ENCODE results near the gene B4GALT3.

Gene B4GALT3

DNA sequence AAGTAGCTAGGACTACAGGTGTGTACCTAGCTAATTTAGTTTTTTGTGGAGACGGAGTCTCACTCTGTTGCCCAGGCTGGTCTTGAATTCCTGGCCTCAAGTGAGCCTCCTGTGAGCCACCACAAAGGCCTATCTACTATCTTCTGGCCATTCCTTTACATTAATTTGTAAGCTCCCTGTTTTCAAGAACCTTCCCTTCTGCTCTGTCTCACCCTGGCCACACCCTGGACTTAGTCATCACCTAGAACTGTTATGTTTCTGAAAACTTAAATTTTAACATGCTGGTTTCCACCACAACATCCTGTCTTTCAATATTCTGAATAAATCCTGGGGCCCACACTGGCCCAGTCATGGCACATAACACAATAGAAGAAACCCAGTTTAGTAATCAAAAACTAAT is 4.9 kb upstream of the B4GALT3 start:
- 88% methylated on average over 1 of the region's 1 CpG for WGBS
- Histone ChIP-seq H3K4me3 (ENCODE audit: low read length) (no peak overlapping the region), H3K9ac (ENCODE audit: low read depth, low read length) (no peak overlapping the region), H3K27ac (ENCODE audit: low read depth, low read length) (no peak overlapping the region), H3K4me1 (ENCODE audit: insufficient read depth, low read length) (peaks cover 11% of the 10 kb centered on the region; the same call in 1 of the 2 replicates), H3K9me3 (ENCODE audit: insufficient read depth, low read depth, low read length) (no peaks in the 10 kb centered on the region), H3K27me3 (ENCODE audit: insufficient read depth, low read length) (no peaks in the 10 kb centered on the region), H3K36me3 (ENCODE audit: insufficient read depth, low read length) (no peaks in the 10 kb centered on the region)

DNA sequence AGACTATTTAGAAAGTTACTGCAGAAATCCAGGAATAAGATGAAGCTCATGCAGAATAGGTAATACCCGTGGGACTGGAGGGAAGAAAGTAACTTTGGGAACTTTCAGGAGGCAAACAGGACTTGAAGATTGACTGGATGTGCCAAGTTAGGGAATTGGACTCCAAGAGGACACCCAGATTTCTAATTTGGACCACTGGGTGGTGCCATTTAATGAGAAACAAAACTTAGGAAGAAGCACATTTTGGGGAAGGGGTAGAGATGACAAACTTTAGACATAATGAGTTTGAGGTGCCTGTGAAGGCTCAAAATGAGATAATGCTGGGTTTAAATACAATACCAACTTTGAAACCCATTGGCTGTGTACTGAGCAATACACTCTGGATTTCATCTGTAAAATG is 3.3 kb upstream of the B4GALT3 start:
- no peak overlapping the region for H3K9ac ChIP-seq (ENCODE audit: low read depth, low read length)
- WGBS = 69% methylated on average over 1 of the region's 1 CpG

DNA sequence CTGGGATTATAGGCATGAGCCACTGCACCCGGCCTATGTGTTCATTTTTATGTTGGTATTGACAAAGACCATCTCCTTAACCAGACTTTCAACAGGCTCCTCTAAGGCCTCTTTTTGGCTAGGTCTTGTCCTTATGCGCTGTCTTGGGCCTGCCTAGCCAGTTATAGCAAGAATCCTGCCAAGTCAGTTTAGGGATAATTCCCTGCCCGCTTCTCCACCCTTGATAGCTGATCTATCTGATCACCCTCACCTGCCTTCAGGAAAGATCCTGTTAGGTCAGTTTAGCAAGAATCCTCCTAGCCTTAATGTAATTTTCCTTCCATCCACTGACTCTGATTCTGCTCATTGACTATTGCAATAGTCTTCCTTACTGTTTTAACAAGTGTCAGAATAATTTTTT is 2.4 kb upstream of the B4GALT3 start:
- no peaks in the 10 kb centered on the region for H3K27me3 ChIP-seq (ENCODE audit: insufficient read depth, low read length)
- H3K36me3 ChIP-seq (ENCODE audit: insufficient read depth, low read length) = peaks cover 10% of the 10 kb centered on the region
- H3K27ac ChIP-seq (ENCODE audit: low read depth, low read length) = no peak overlapping the region
- peaks cover 8% of the 10 kb centered on the region; the same call in 1 of the 2 replicates for H3K4me1 ChIP-seq (ENCODE audit: insufficient read depth, low read length)
- H3K9ac ChIP-seq (ENCODE audit: low read depth, low read length) = no peak overlapping the region
- WGBS = 92% methylated on average over 3 of the region's 3 CpGs
- no peaks in the 10 kb centered on the region for H3K9me3 ChIP-seq (ENCODE audit: insufficient read depth, low read depth, low read length)
- no peak overlapping the region for H3K4me3 ChIP-seq (ENCODE audit: low read length)

More for the DNA sequence above, 3.3 kb upstream of the B4GALT3 start:
- Histone ChIP-seq H3K36me3 (ENCODE audit: insufficient read depth, low read length) (0 out of 2 replicates have a peak, but pooled peaks cover under 1% of the 10 kb centered on the region), H3K27ac (ENCODE audit: low read depth, low read length) (no peak overlapping the region), H3K9me3 (ENCODE audit: insufficient read depth, low read depth, low read length) (no peaks in the 10 kb centered on the region), H3K4me3 (ENCODE audit: low read length) (no peak overlapping the region), H3K4me1 (ENCODE audit: insufficient read depth, low read length) (peaks cover 11% of the 10 kb centered on the region; the same call in 1 of the 2 replicates), H3K27me3 (ENCODE audit: insufficient read depth, low read length) (no peaks in the 10 kb centered on the region)

DNA sequence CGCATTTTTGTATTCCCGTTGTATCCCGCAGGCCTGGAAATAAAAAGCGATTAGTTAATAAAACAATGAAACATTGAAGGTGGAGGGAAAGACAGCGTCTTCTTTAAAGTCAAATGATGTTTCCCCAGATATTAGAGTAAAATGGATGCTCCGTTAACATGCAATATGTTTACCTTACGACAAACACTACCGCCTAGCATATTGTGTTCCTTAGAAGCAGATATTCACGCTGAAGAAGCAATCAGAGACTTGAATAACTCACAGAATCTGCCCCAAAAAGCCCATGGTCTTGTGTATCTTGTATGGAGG is 583 bp upstream of the B4GALT3 start:
- Histone ChIP-seq H3K27me3 (ENCODE audit: insufficient read depth, low read length) (no peaks in the 10 kb centered on the region), H3K9me3 (ENCODE audit: insufficient read depth, low read depth, low read length) (no peaks in the 10 kb centered on the region), H3K4me3 (ENCODE audit: low read length) (peak overlapping the region; percentile 87), H3K27ac (ENCODE audit: low read depth, low read length) (peak overlapping the region; percentile 85; the same call in 1 of the 2 replicates), H3K9ac (ENCODE audit: low read depth, low read length) (peak overlapping the region; percentile 86), H3K36me3 (ENCODE audit: insufficient read depth, low read length) (peaks cover 25% of the 10 kb centered on the region), H3K4me1 (ENCODE audit: insufficient read depth, low read length) (peaks cover 8% of the 10 kb centered on the region; the same call in 1 of the 2 replicates)
- 50% methylated on average over 9 of the region's 9 CpGs for WGBS

- Histone ChIP-seq H3K9me3 (ENCODE audit: insufficient read depth, low read depth, low read length) (no peaks in the 10 kb centered on the region), H3K27ac (ENCODE audit: low read depth, low read length) (no peak overlapping the region; the same call in 1 of the 2 replicates), H3K36me3 (ENCODE audit: insufficient read depth, low read length) (peaks cover 38% of the 10 kb centered on the region), H3K9ac (ENCODE audit: low read depth, low read length) (peak overlapping the region; percentile 86), H3K4me1 (ENCODE audit: insufficient read depth, low read length) (peaks cover 8% of the 10 kb centered on the region; the same call in 1 of the 2 replicates), H3K4me3 (ENCODE audit: low read length) (peak overlapping the region; percentile 87), H3K27me3 (ENCODE audit: insufficient read depth, low read length) (no peaks in the 10 kb centered on the region)
- WGBS = 35% methylated on average over 12 of the region's 17 CpGs
Measured at GRCh38 chr1:161176468-161177111, 717 bp downstream of the B4GALT3 start.

DNA sequence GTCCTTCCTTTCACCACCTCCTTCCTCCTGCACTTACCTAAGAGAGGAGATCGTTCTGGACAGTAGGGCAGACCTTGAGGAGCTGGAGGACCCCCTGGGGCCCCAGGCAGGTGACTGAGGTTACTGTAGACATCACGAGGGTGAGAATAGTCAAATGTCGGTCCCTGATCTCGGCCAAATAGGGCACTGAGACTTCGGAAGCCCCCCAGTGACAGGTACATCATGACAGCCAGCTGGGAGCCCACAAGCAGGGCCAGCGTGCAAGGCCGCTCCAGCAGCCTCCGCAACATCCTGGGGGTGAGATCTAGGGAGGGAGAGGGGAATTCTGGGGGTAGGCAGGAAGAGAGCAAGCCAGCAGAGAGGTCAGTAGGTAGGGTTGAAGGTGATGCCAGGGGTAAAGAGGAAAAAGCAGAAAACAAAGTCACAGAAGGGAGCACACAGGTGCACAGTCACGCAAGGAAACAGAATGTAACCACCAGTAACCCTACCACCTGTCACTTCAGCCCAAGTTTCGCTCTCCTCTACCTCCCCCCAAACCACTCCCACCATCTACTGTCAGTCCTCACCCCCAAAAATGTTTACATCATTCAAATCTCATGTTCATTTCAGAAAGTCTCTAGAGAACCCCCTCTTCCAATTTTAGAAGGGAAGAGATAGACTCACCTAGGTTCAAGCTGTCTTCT is 1.4 kb downstream of the B4GALT3 start:
- Histone ChIP-seq H3K4me3 (ENCODE audit: low read length) (peak overlapping the region; percentile 87; the same call in 1 of the 2 replicates), H3K27me3 (ENCODE audit: insufficient read depth, low read length) (no peaks in the 10 kb centered on the region), H3K4me1 (ENCODE audit: insufficient read depth, low read length) (peaks cover 8% of the 10 kb centered on the region; the same call in 1 of the 2 replicates), H3K36me3 (ENCODE audit: insufficient read depth, low read length) (peaks cover 45% of the 10 kb centered on the region), H3K9me3 (ENCODE audit: insufficient read depth, low read depth, low read length) (no peaks in the 10 kb centered on the region), H3K9ac (ENCODE audit: low read depth, low read length) (no peak overlapping the region), H3K27ac (ENCODE audit: low read depth, low read length) (no peak overlapping the region)
- 91% methylated on average over 10 of the region's 10 CpGs for WGBS

GRCh38 chr1:161174911-161175310 is 2.4 kb downstream of the B4GALT3 start:
- H3K4me1 ChIP-seq (ENCODE audit: insufficient read depth, low read length) = peaks cover 8% of the 10 kb centered on the region; the same call in 1 of the 2 replicates
- H3K9me3 ChIP-seq (ENCODE audit: insufficient read depth, low read depth, low read length) = no peaks in the 10 kb centered on the region
- peaks cover 53% of the 10 kb centered on the region for H3K36me3 ChIP-seq (ENCODE audit: insufficient read depth, low read length)
- H3K9ac ChIP-seq (ENCODE audit: low read depth, low read length) = no peak overlapping the region
- 96% methylated on average over 11 of the region's 11 CpGs for WGBS
- H3K27ac ChIP-seq (ENCODE audit: low read depth, low read length) = no peak overlapping the region
- H3K27me3 ChIP-seq (ENCODE audit: insufficient read depth, low read length) = no peaks in the 10 kb centered on the region
- no peak overlapping the region for H3K4me3 ChIP-seq (ENCODE audit: low read length)

DNA sequence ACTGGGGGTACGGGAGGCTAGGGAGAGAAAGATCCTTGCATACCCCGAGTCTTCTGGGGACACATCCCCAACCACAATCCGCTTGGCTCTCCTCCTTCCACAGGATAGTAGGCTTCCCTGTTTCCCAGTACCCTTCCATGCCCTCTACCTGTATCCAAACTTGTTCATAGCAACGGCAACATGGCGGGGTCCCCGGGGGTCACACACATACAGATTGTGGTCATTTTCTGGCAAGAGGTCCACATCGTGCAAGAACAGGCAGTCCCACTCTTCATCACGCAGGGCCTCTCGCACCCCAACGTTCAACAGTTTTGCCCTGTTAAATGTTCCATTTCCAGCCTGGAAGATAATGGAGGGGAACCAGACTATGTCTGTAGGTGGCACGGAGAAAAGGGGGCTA is 3.6 kb downstream of the B4GALT3 start:
- Histone ChIP-seq H3K27me3 (ENCODE audit: insufficient read depth, low read length) (no peaks in the 10 kb centered on the region), H3K9ac (ENCODE audit: low read depth, low read length) (no peak overlapping the region), H3K4me1 (ENCODE audit: insufficient read depth, low read length) (peaks cover 8% of the 10 kb centered on the region; the same call in 1 of the 2 replicates), H3K27ac (ENCODE audit: low read depth, low read length) (no peak overlapping the region), H3K4me3 (ENCODE audit: low read length) (no peak overlapping the region), H3K9me3 (ENCODE audit: insufficient read depth, low read depth, low read length) (no peaks in the 10 kb centered on the region), H3K36me3 (ENCODE audit: insufficient read depth, low read length) (peaks cover 63% of the 10 kb centered on the region)
- 94% methylated on average over 11 of the region's 11 CpGs for WGBS

DNA sequence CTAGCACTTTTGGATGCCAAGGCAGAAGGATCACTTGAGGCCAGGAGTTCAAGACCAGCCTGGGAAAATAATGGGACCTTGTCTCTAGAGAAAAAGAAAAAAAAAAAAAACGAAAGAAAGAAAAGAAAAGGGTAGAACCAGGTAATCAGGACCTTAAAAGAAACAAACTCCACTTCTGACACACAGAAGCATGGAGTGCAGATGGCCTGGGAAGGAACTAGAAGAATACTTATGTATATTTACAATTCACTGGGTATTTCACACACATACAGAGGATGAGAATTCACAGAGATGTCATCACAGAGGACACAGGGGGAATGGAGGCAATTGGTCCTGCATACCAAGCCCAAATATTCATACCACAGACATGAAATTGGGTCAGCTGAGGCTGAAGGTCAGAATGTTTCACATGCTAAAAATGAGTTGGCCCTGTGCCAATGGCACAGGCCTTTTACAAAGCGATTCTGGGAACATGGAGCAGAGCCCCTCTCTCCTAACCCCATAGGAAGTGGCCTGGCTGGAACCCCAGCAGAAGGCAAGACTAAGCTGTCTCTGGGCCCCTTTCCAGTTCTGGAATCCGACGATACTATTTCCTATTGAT is 4.4 kb downstream of the B4GALT3 start:
- WGBS = 96% methylated on average over 4 of the region's 4 CpGs
- no peak overlapping the region for H3K9ac ChIP-seq (ENCODE audit: low read depth, low read length)

DNA sequence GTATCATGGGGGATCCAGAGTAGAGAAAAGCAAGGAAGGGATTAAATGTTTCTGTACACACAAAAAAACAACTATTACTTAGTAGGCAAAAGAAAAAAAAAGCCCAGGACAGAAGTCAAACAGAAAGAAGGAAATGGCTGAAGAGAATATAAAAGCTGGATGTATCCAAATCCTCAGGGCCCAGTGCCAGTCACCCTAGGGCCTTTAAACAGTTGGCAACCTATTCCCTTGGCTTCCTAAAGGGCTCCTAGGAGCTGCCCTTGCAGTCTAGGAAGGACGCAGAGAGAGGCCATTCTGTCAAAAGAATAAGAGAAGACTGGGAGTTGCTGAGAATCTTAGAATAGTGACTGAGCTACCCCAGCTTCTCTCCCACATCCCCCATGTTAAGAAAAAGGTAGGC is 5.0 kb downstream of the B4GALT3 start:
- H3K4me1 ChIP-seq (ENCODE audit: insufficient read depth, low read length) = no peaks in the 10 kb centered on the region
- no peak overlapping the region for H3K9ac ChIP-seq (ENCODE audit: low read depth, low read length)
- 100% methylated on average over 1 of the region's 1 CpG for WGBS
- H3K9me3 ChIP-seq (ENCODE audit: insufficient read depth, low read depth, low read length) = no peaks in the 10 kb centered on the region
- H3K27ac ChIP-seq (ENCODE audit: low read depth, low read length) = no peak overlapping the region
- H3K36me3 ChIP-seq (ENCODE audit: insufficient read depth, low read length) = peaks cover 64% of the 10 kb centered on the region
- no peaks in the 10 kb centered on the region for H3K27me3 ChIP-seq (ENCODE audit: insufficient read depth, low read length)
- no peak overlapping the region for H3K4me3 ChIP-seq (ENCODE audit: low read length)

More for the DNA sequence above, 4.4 kb downstream of the B4GALT3 start:
- H3K27me3 ChIP-seq (ENCODE audit: insufficient read depth, low read length) = no peaks in the 10 kb centered on the region
- peaks cover 2% of the 10 kb centered on the region; the same call in 1 of the 2 replicates for H3K4me1 ChIP-seq (ENCODE audit: insufficient read depth, low read length)
- no peak overlapping the region for H3K4me3 ChIP-seq (ENCODE audit: low read length)
- no peak overlapping the region for H3K27ac ChIP-seq (ENCODE audit: low read depth, low read length)
- no peaks in the 10 kb centered on the region for H3K9me3 ChIP-seq (ENCODE audit: insufficient read depth, low read depth, low read length)
- H3K36me3 ChIP-seq (ENCODE audit: insufficient read depth, low read length) = peaks cover 64% of the 10 kb centered on the region

GRCh38 chr1:161171696-161172095 is 5.6 kb downstream of the B4GALT3 start:
- H3K4me3 ChIP-seq (ENCODE audit: low read length) = no peak overlapping the region
- no peak overlapping the region for H3K27ac ChIP-seq (ENCODE audit: low read depth, low read length)
- H3K27me3 ChIP-seq (ENCODE audit: insufficient read depth, low read length) = no peaks in the 10 kb centered on the region
- H3K36me3 ChIP-seq (ENCODE audit: insufficient read depth, low read length) = peaks cover 64% of the 10 kb centered on the region
- H3K4me1 ChIP-seq (ENCODE audit: insufficient read depth, low read length) = no peaks in the 10 kb centered on the region
- no peaks in the 10 kb centered on the region for H3K9me3 ChIP-seq (ENCODE audit: insufficient read depth, low read depth, low read length)
- H3K9ac ChIP-seq (ENCODE audit: low read depth, low read length) = no peak overlapping the region
- 93% methylated on average over 12 of the region's 12 CpGs for WGBS
